IMR-90 (cell line): ENCODE results near the gene PLA2G4F.

Source experiments
- CTCF ChIP-seq: conservative IDR thresholded peaks from 2 replicates; pipeline ENCODE4 v1.5.1; 2012; ENCODE audit warnings: mild to moderate bottlenecking, low read depth, low read length, improper control_type of control experiment
- FOS ChIP-seq: fragments of 150-350 bp; IDR thresholded peaks from 2 replicates; pipeline ENCODE4 v1.6.1; 2016; ENCODE audit warnings: low read depth, low read length
- POLR2A ChIP-seq: IDR thresholded peaks from 2 replicates; pipeline ENCODE4 v1.6.1; 2012; ENCODE audit warnings: mild to moderate bottlenecking, low read depth, low read length
- RCOR1 ChIP-seq: IDR thresholded peaks from 2 replicates; pipeline ENCODE4 v1.6.1; 2012; ENCODE audit warnings: mild to moderate bottlenecking, low read length, improper control_type of control experiment; ENCODE audit not compliant: insufficient replicate concordance

DNA sequence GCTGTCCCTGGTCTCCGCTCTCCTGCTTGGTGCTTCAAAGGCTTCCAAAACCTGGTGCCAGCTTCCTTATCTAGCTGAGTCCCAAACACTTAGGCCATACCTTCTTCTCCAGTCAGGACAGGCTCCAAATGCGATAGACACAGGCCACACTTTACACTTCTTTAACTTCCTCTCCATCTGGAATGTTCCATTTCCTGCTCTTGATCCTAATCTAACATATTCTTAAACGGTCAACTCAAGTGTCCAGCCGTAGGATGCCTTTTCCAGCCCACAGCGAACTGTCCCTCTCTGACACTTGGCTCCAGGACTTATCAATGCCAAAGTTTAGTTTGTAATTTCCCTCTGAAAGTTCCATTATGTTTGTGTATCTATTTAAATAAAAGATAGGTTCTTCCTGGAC is 19.2 kb upstream of the PLA2G4F start:
- no peak for TF ChIP-seq RCOR1
- TF ChIP-seq POLR2A, result no peak
- no peak for TF ChIP-seq CTCF
- TF ChIP-seq FOS, result no peak
